ENCODE results near the gene RDH13. TPM values are rescaled to one million over a fixed set of nuclear protein-coding genes. Genes with fewer than 3 reads are reported as not detected.

The RDH13 gene
- total RNA-seq, 1 experiment from 2014 or later: 25.8 TPM

DNA sequence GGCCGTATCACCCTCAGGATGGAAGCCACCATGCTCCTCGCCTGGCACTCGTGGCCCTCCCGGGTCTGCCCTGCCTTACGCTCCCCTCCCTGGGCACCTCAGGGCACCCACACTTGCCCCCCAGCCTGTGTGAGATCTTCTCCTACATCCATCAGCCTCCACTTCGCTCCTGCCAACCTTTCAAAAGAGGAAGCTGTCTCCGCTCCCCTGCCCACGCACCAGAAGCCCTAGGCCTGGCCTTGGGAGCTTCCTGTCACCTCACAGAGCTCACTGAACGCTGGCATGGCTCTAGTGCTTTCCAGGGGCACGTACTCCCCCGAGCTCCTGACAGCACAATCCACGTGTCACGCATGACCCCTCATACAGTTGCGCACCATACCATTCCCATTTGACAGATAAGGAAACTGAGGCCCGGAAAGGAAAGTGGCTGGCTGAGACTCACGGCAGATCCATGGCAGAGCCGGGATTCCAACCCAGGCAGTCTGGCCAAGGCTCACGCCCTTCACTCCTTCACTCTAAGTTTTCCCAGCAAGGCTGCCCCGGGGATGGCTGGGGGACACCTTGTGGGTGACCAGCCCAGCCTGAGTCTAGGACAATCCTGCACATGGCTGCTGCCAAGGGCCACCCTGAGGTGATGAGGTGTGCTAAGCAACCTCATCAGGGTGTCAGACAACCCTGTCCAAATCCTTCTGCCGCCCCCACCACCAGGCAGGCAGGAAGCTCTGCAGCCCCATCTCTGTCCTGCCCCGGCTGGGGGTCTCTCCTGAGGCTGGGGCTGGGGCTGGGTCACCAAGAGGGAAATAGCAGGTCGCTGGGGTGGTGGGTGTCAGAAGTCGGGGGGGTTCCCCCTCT, 35.1 kb upstream of the RDH13 start:
- no peak overlapping the region for H3K27ac Mint-ChIP-seq (ENCODE audit: low read depth, unreplicated experiment)
- no peak for DNase-seq (ENCODE audit: unreplicated experiment)
- BruUV-seq (replicated peaks): no TSS peak
- H3K9me3 Mint-ChIP-seq (ENCODE audit: unreplicated experiment): no peaks in the 10 kb centered on the region
- intact Hi-C loops (cut with micrococcal nuclease): no loop called here
- H3K27me3 Mint-ChIP-seq (ENCODE audit: insufficient read depth, unreplicated experiment): no peaks in the 10 kb centered on the region
- ChIA-PET POLR2A (interaction anchor here (0.7 kb wide), 1 partner anchor 12 kb away, joined by 3 read pairs; no protein-coding TSS in a partner anchor), CTCF (interaction anchor here (0.6 to 1.2 kb wide), 3 partner anchors 10 to 617 kb away, joined by 3 to 8 read pairs (median 3); no protein-coding TSS in a partner anchor)
- no peaks in the 10 kb centered on the region for H3K4me1 Mint-ChIP-seq (ENCODE audit: insufficient read depth, unreplicated experiment)
- TF ChIP-seq, protein P1, sequence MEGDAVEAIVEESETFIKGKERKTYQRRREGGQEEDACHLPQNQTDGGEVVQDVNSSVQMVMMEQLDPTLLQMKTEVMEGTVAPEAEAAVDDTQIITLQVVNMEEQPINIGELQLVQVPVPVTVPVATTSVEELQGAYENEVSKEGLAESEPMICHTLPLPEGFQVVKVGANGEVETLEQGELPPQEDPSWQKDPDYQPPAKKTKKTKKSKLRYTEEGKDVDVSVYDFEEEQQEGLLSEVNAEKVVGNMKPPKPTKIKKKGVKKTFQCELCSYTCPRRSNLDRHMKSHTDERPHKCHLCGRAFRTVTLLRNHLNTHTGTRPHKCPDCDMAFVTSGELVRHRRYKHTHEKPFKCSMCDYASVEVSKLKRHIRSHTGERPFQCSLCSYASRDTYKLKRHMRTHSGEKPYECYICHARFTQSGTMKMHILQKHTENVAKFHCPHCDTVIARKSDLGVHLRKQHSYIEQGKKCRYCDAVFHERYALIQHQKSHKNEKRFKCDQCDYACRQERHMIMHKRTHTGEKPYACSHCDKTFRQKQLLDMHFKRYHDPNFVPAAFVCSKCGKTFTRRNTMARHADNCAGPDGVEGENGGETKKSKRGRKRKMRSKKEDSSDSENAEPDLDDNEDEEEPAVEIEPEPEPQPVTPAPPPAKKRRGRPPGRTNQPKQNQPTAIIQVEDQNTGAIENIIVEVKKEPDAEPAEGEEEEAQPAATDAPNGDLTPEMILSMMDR (IDR thresholded peaks at IDR 0.05; ENCODE audit: unreplicated experiment): no peak
- no peak overlapping the region for H3K4me3 Mint-ChIP-seq (ENCODE audit: unreplicated experiment)
- peaks cover 32% of the 10 kb centered on the region for H3K36me3 Mint-ChIP-seq (ENCODE audit: insufficient read depth, unreplicated experiment)

DNA sequence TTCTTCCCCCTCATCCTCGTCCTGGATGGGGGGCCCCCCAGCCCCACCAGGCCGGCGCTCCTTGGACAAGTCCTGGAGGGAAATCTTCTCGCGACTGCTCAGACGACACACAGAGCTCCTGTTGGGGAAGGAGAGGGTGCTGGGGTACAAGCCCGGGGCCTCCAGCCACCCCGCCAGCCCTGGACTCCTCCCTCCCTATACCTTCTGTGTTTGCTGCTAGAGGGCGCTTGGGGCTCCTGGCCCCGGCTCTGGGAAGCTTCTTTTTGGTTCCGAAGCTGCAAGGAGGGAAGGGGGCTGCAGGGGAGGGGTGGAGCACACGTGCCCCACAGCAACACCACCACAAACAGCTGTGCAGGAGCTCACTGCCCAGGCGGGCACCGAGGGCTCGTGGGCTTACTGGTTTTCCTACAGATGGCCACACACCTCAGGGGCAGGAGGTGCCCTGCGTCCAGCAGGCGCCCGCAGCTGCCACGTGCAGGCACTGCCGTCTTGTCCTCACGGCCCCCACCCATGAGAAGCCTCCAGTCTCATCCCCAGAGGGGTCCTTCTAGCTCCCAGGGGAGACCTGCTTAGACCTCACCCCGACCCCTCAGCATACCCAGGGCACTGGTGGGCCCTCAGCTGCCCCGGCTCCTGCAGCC, 33.2 kb upstream of the RDH13 start:
- no peak for DNase-seq (ENCODE audit: unreplicated experiment)
- ChIA-PET POLR2A (no interaction called here), CTCF (interaction anchor here (0.8 kb wide), 1 partner anchor 615 kb away, joined by 4 read pairs; no protein-coding TSS in a partner anchor)
- Mint-ChIP-seq H3K9me3 (ENCODE audit: unreplicated experiment) (no peaks in the 10 kb centered on the region), H3K27ac (ENCODE audit: low read depth, unreplicated experiment) (no peak overlapping the region), H3K27me3 (ENCODE audit: insufficient read depth, unreplicated experiment) (no peaks in the 10 kb centered on the region), H3K36me3 (ENCODE audit: insufficient read depth, unreplicated experiment) (peaks cover 17% of the 10 kb centered on the region), H3K4me1 (ENCODE audit: insufficient read depth, unreplicated experiment) (no peaks in the 10 kb centered on the region), H3K4me3 (ENCODE audit: unreplicated experiment) (no peak overlapping the region)
- intact Hi-C loops (cut with micrococcal nuclease): no loop called here
- no TSS peak for BruUV-seq (replicated peaks)
- TF ChIP-seq, protein P1 (IDR thresholded peaks at IDR 0.05; ENCODE audit: unreplicated experiment): no peak

DNA sequence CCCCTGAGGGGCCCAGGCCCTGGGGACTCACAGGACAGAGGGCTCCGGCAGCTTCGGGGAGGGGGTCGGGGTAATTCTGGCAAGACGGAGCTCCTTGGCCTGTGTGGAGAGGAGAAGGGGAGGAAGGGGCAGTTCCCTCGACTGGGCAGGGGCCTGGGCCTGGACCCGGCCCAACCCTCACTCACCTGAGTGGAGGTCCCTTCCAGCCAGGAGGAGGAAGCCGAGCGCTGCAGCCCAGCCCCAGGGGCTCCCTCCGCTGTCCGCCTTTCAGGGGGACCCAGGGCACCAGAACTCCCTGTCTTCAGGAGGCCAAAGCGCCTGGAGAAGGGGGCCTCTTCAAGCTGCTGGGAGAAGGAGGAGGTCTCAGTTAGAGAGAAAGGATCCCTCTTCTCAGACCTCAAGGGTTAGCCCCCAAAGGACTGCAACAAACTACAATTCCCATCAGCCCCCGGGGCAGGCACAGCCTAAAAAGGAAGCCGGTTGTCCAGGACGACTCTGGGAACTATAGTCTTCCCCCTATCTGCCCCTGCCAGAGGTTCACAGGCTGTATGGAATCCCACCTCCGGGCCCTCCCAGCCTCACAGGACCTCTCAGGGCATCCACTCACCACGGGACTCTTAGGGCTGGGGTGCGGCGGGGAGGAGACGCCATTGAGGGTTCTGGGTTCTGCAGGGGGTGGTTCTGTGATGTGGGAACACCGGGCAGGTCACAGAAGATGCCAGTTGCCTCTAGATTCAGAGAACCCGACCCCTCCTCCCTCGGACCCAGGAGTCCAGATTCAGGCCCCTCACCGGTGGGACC, 32.5 kb upstream of the RDH13 start:
- Mint-ChIP-seq H3K9me3 (ENCODE audit: unreplicated experiment) (no peaks in the 10 kb centered on the region), H3K27me3 (ENCODE audit: insufficient read depth, unreplicated experiment) (no peaks in the 10 kb centered on the region), H3K36me3 (ENCODE audit: insufficient read depth, unreplicated experiment) (peaks cover 17% of the 10 kb centered on the region), H3K4me1 (ENCODE audit: insufficient read depth, unreplicated experiment) (no peaks in the 10 kb centered on the region), H3K27ac (ENCODE audit: low read depth, unreplicated experiment) (no peak overlapping the region), H3K4me3 (ENCODE audit: unreplicated experiment) (no peak overlapping the region)
- intact Hi-C loops (cut with micrococcal nuclease): no loop called here
- ChIA-PET CTCF (interaction anchor here (0.8 to 1.5 kb wide), 2 partner anchors 10 to 614 kb away, joined by 3 to 4 read pairs; no protein-coding TSS in a partner anchor), POLR2A (no interaction called here)
- BruUV-seq (replicated peaks): no TSS peak
- no peak for DNase-seq (ENCODE audit: unreplicated experiment)
- TF ChIP-seq, protein P1 (IDR thresholded peaks at IDR 0.05; ENCODE audit: unreplicated experiment): no peak
